Activated CD4-positive, alpha-beta T cell treated with anti-CD3 and anti-CD28 coated beads, Interleukin-2, amount 50 U/mL, for 16 hours (primary cell): ENCODE measurements around the gene GALNT17.

Source experiments
- DNase-seq: peaks from one replicate; pipeline ENCODE4 v3.0.0-alpha.2; 2020

Gene GALNT17

DNA sequence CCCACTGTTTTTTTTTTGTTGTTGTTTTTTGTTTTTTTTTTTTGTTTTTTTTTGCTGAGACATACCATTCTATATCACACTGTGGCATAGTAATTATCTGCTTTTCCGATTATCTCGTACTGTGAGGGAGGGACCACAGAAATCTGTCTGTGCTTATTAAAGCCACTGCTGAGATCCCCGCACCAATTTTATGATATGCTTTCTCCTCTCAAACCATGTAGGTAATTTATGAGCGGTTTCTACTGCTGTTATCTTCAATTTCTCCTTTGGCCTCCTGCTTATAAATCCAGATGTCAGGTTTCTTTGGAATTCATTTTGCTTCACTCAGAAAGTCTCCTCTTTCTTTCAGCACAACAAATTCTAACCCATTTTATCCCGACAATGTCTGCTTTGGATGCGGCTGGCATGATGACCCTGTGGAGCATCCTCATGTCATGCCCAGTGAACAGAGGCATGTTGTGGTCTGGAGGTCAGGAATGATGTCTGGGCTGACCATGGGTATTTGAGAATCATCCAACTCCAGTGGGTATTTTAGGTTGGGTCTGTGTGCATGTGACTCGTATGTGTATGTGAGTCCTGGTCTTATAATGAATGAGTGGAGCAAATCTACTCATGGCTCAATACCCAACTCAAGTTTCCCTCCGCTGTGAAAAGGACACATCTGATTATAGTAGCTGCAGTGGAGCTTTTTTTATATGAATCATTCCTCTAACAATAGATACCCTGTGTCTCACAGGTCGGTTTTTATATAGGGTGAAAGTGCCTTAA lies 213.4 kb downstream of the GALNT17 start:
- DNase-seq: no peak

DNA sequence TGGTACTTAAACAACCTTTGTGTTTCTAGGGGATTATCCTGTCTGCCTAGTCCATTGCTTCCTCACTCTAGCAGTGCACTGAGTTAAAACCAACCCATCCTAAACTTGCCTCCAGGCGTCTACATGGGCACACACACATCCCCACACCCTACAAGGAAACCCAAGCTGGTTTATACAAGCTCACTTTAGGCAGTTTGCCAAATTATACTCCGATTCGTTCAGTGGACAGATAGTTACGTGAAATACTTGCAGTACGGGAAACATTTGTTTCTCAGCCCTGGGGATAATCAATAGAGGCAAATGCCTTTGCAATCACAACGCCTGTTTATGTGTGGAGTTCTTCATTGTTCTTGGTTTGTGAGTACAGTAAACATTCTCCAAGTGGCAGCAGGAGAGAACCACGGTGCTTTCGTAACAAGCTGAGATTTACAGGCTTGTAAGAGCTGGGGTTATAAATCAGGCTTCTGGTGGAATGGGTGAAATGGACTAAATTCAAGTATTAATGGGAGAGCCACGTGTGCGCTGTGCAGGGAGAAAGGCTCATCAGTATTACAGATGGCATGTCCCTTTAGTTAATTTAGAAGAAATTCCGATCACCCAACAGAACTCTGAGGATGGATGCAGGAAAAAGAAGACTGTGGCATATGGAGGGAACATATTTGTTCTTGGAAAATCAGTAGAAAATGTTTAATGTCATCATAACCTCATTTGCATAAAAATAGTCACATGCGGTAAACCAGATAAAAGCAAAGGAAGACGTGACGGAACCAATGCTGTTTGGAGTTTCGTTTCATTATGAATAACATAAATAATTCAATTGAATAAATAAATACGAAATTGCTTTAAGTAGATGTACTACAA lies 217.1 kb downstream of the GALNT17 start:
- DNase-seq: no peak

DNA sequence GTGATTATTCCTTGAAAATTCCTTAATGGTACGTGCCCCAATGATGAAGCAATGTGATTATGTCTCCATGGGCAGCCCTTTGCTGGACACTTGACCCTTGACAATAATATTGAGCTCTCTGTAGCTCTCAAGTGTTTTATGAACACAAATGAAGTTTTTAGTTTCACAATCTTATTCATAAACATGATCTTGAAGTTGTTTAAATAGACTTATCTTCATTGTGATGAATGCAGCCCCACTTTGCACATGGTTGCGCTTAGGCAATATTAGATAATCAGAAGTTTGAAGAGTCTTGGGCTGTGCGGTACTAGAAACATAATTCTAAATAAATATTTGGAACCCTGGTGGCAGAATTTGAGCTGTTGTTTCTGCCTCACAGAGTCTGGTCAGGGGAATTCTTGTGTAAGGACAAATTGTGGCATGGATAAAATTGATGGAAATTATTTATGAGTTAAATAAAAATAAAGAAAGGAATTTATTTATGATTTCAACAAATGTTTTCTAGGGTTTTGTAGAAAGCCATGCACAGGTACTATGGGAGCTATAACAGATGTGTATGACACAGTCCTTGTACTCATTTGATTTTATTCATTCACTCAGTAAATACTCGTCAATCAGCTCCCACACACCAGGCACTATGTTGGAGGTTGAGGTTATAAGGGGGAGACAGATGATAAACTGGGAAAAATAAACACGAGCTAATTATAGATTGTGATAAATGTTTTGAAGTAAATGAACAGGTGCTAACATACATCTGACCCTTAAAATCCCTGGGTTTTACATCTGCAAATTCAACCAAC lies 217.9 kb downstream of the GALNT17 start:
- no peak for DNase-seq

GRCh38 chr7:71350680-71351079 lies 218.7 kb downstream of the GALNT17 start:
- no peak for DNase-seq

DNA sequence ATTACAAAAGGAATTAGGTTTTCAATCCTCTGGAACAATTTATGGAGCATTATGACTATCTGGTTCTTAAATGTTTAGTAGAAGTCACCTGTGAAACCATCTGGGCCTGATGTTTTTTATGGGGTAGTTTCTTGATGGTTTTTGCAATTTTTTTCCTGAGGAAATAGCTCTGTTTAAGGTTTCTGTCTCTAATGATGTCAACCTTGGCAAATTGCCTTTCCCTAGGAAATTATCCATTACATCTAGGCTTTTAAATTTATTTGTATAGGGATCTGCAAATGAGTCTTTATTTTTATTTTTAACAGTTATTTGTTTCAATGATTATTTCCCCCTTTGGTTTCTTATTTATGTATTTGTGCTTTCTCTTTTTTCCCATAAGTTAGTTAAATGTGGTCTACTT lies 222.8 kb downstream of the GALNT17 start:
- no peak for DNase-seq

DNA sequence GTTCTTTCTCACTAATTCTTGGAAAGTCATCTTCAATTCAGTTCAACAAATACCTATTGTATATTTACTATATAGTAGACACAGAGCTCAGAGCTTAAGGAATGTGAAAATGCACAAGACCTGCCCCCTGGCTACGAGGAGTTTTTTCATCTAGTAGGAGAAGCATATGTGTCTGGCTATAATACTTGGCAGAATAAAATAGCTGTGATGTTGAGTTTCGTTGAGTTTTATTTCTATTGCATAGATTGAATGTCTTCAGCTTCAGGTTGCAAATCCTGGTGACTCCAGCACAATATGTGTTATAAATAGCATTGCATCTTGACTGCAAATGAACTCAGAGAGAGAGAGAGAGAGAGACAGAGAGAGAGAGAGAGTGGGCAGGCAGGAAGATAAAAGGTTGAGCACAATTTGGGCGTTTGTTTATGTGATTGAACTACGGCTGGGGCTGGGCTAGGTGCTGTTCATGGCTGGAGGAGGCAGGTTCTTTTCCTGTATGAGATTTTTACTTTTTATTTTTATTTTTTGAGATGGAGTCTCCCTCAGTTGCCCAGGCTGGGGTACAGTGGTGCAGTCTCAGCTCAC lies 229.6 kb downstream of the GALNT17 start:
- DNase-seq: no peak

- DNase-seq: no peak
Measured at GRCh38 chr7:71362240-71362639, 230.3 kb downstream of the GALNT17 start.

GRCh38 chr7:71363223-71363622 lies 231.3 kb downstream of the GALNT17 start:
- DNase-seq: no peak

- no peak for DNase-seq
Measured at GRCh38 chr7:71363627-71364026, 231.7 kb downstream of the GALNT17 start.

DNA sequence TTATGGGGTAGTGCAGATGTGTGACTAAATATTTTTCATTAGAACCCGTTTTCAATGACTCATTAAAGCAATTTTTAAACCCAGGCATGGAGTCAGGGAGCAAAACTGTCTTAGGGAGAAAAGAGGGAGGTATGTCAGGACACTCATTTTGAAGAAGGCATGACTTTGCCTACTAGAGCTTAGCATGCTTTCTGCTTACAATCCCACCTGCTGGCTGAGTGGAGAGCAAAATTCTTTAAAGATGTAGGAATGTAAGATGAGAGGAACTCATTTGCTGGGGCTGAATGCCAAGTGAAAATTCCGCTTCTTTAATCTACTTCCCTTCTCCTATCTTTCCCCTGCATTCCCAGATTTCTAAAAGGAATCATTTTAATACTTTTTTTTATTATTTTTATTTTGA lies 232.6 kb downstream of the GALNT17 start:
- DNase-seq: no peak

GRCh38 chr7:71372991-71373390 lies 241.0 kb downstream of the GALNT17 start:
- DNase-seq: no peak

DNA sequence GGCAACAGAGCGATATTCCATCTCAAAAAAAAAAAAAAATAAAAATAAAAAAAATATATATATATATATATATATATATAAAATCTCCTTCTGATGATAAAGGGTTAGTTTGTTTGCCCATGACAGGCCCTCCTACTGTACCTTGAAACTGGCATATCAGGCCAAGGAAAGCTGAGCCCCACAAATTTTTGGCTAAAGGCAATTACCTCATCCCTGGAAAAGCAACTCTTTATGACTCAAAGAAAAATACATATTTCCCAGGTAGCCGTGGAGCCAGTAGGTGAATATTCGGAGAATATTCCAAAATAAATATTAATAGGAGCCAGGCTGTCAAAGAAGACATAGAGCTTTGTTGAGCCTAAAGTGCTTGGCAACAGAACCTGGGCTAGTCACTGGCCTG lies 245.1 kb downstream of the GALNT17 start:
- DNase-seq: no peak

GRCh38 chr7:71377469-71377868 lies 245.5 kb downstream of the GALNT17 start:
- DNase-seq: no peak

DNA sequence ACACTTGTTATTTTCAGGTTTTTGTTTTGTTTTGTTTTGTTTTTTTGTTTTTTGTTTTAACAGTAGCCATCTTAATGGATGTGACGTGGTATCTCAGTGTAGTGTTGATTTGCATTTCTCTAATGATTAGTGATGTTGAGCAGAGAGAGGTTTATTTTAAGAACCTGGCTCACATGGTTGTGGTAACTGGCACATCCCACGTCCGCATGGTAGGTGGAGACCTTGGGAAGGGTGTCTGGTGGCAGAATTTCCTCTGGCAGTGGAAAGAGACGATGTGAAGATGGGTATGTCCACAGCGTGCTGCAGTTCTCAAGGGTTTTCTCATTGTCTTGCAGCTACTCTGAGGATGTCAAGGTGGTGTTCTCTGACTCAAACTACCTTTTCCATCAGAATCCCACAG lies 252.2 kb downstream of the GALNT17 start:
- no peak for DNase-seq

- DNase-seq: no peak
Measured at GRCh38 chr7:71385330-71385729, 253.4 kb downstream of the GALNT17 start.

GRCh38 chr7:71386152-71386785 lies 254.3 kb downstream of the GALNT17 start:
- no peak for DNase-seq

- DNase-seq: no peak
Measured at GRCh38 chr7:71388181-71388580, 256.2 kb downstream of the GALNT17 start.

DNA sequence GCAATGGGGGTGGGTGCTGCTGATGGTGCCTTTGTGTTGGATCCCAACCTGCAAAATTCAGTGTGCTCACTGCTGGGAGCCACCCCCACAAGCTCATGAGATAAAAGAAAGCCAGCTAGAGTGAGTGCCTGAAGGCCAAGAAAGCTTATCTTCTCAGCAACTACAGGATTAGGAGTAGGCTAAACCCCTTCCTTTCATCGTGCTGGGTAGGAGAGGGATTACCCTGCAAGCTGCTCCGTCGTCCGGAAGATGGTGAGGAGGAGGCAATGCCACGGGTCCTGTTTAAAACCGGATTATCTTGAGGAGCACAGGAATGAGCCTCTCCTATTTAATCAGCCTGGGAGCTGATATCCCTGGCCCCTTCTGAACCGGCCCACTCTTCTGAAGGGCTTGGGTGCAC lies 258.0 kb downstream of the GALNT17 start:
- DNase-seq: no peak

- no peak for DNase-seq
Measured at GRCh38 chr7:71393661-71394060, 261.7 kb downstream of the GALNT17 start.

- no peak for DNase-seq
Measured at GRCh38 chr7:71402684-71403083, 270.7 kb downstream of the GALNT17 start.

DNA sequence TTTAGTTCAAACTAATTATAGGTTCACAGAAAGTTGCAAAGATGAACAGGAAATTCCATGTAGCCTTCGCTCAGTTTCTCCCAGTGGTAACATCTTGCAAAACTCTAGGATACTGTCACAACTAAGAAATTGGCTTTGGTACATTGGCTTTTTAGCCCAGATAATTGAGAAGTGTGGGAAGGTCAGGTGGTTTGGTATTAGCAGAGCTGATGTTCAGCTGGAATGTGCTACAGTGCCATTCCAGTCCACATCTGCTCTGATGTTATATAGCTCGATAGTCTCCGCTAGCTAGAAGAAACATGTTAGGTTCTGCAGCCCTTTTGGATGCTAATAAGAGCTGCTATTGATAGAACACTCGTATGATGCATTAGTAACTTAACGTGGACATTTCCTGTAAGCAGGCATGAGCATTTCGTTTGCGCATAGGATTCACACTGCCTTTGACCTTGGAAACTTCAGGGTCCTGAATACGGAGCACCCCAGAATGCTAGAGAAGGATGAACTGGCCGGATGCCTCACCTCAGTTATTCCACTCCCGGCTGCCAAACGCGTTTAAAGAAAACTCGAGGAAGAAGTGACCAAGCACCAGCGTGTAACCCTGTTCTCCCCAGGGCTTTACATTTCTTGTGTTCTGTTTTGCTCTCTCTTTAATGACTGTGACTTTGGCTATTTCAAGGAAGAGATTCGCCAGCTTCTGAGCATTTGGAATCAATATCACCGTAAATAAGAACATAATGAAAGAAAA lies 271.4 kb downstream of the GALNT17 start:
- no peak for DNase-seq
